K562 (cell line): Measurements from ENCODE around the gene ULK1. TPM values are rescaled to one million over a fixed set of nuclear protein-coding genes. Genes with fewer than 3 reads are reported as not detected.

Experiments used
- ASH1L ChIP-seq: fragments of 450-650 bp; IDR thresholded peaks from 2 replicates; pipeline ENCODE4 v1.6.1; 2018; ENCODE audit warnings: borderline replicate concordance, mild to moderate bottlenecking, low read depth; ENCODE audit not compliant: partially characterized antibody
- BCOR ChIP-seq: fragments of 450-650 bp; IDR thresholded peaks from 2 replicates; pipeline ENCODE4 v1.6.1; 2016
- CBFA2T2 ChIP-seq: fragments of 450-650 bp; conservative IDR thresholded peaks from 2 replicates; pipeline ENCODE4 v1.6.1; 2017; ENCODE audit warnings: mild to moderate bottlenecking
- CBFB ChIP-seq: sonication (generic); formaldehyde crosslinking; IDR thresholded peaks from 2 replicates; pipeline ENCODE4 v1.4.0; 2020; ENCODE audit warnings: mild to moderate bottlenecking, missing genetic modification reagents
- CHD2 ChIP-seq: IDR thresholded peaks from 2 replicates; pipeline ENCODE4 v1.6.1; 2011; ENCODE audit warnings: low read depth, low read length
- CREBBP ChIP-seq: IDR thresholded peaks from one replicate; pipeline ENCODE4 v1.6.1; 2012; ENCODE audit warnings: low read depth, mild to moderate bottlenecking, control low read depth, inconsistent platforms, low read length
- HMG20B ChIP-seq: fragments of 250-450 bp; sonication (Bioruptor Pico); IDR thresholded peaks from 2 replicates; pipeline ENCODE4 v1.5.0; 2021; ENCODE audit warnings: mild to moderate bottlenecking
- NFXL1 ChIP-seq: fragments of 450-650 bp; formaldehyde crosslinking; IDR thresholded peaks from 2 replicates; pipeline ENCODE4 v1.4.0; 2021; ENCODE audit warnings: mild to moderate bottlenecking
- NR2C2 ChIP-seq, 2 experiments: fragments of 200-800 bp in 1 of 2; sonication (Bioruptor generic) in 1 of 2; sonication (generic) in 1 of 2; formaldehyde crosslinking in 1 of 2; IDR thresholded peaks; 2 replicates each; pipeline versions ENCODE4 v1.6.1 to v1.8.0; 2016 to 2022; ENCODE audit warnings: mild to moderate bottlenecking in 1 of 2, missing compliant biosample characterization in 1 of 2, missing genetic modification characterization in 1 of 2, missing genetic modification reagents in 1 of 2
- PHTF2 ChIP-seq: fragments of 250-450 bp; sonication (Bioruptor Pico); IDR thresholded peaks from 2 replicates; pipeline ENCODE4 v1.5.0; 2021; ENCODE audit warnings: mild to moderate bottlenecking
- RHOXF2B ChIP-seq: fragments of 250-450 bp; sonication (Bioruptor Pico); conservative IDR thresholded peaks from 2 replicates; pipeline ENCODE4 v1.5.1; 2021
- SAFB ChIP-seq: fragments of 200-400 bp; formaldehyde crosslinking; IDR thresholded peaks from 2 replicates; pipeline ENCODE4 v1.6.1; 2017; ENCODE audit warnings: low read depth, low read length, borderline replicate concordance
- SRSF9 ChIP-seq: fragments of 200-400 bp; formaldehyde crosslinking; IDR thresholded peaks from 2 replicates; pipeline ENCODE4 v1.6.1; 2017; ENCODE audit warnings: low read depth, low read length, borderline replicate concordance
- TFAM ChIP-seq: fragments of 250-450 bp; sonication (Bioruptor Pico); conservative IDR thresholded peaks from 2 replicates; pipeline ENCODE4 v1.5.0; 2021; ENCODE audit warnings: mild to moderate bottlenecking, moderate library complexity
- ZC3H8 ChIP-seq: fragments of 450-650 bp; IDR thresholded peaks from 2 replicates; pipeline ENCODE4 v1.6.1; 2017
- polyA plus RNA-seq, 8 experiments: library from polyadenylated mRNA; depleted of rRNA in 4 of 8; stranded (reverse) in 5 of 8; unstranded in 3 of 8; fragments of >200 nt; fragmentation: Nextera tagmentation in 2 of 8; fragmentation: Illumina TruSeq in 1 of 8; extraction: Ambion mirVana in 2 of 8; extraction: Trizol in 1 of 8; gene quantifications; 2 replicates each; pipeline versions ENCODE4 v1.2.1 to v1.2.3, GENCODE V29; 2011 to 2014; ENCODE audit warnings: inconsistent platforms in 1 of 8, missing spikeins in 1 of 8
- total RNA-seq, 7 experiments: library from RNA; depleted of rRNA in 6 of 7; stranded (reverse); fragments of >200 nt in 6 of 7; fragmentation: Illumina TruSeq in 2 of 7; extraction: Trizol in 2 of 7; gene quantifications; 2 replicates each; pipeline versions ENCODE4 v1.2.1 to v1.2.3, GENCODE V29; 2011 to 2021; ENCODE audit warnings: low replicate concordance in 1 of 7
- TF ChIP-seq, protein P1 (sequence below): sonication (generic); formaldehyde crosslinking; IDR thresholded peaks from 2 replicates; pipeline ENCODE4 v1.8.1; 2023; ENCODE audit warnings: mild to moderate bottlenecking, missing genetic modification reagents
- TF ChIP-seq, protein P2 (sequence below): fragments of 450-650 bp; IDR thresholded peaks from 2 replicates; pipeline ENCODE4 v1.6.1; 2017; ENCODE audit warnings: antibody characterized with exemption
- TF ChIP-seq, protein P3 (sequence below): fragments of 450-650 bp; formaldehyde crosslinking; IDR thresholded peaks from 2 replicates; pipeline ENCODE4 v1.4.0; 2020; ENCODE audit warnings: mild to moderate bottlenecking, moderate library complexity
- TF ChIP-seq, protein P4 (sequence below): fragments of 250-450 bp; sonication (Bioruptor Pico); IDR thresholded peaks from 2 replicates; pipeline ENCODE4 v1.8.0; 2021; ENCODE audit warnings: mild to moderate bottlenecking, moderate library complexity
- TF ChIP-seq, protein P5 (sequence below): fragments of 250-450 bp; sonication (Bioruptor Pico); IDR thresholded peaks from 2 replicates; pipeline ENCODE4 v1.8.0; 2022; ENCODE audit warnings: inconsistent platforms, mild to moderate bottlenecking, moderate library complexity, borderline replicate concordance

The ULK1 gene
- total and polyA plus RNA-seq, 9 of the 15 experiments (the other 6 are each of a cell fraction or from before 2014, with no cell fraction given), result 0.15 to 29.4 (median 2.5) TPM

DNA sequence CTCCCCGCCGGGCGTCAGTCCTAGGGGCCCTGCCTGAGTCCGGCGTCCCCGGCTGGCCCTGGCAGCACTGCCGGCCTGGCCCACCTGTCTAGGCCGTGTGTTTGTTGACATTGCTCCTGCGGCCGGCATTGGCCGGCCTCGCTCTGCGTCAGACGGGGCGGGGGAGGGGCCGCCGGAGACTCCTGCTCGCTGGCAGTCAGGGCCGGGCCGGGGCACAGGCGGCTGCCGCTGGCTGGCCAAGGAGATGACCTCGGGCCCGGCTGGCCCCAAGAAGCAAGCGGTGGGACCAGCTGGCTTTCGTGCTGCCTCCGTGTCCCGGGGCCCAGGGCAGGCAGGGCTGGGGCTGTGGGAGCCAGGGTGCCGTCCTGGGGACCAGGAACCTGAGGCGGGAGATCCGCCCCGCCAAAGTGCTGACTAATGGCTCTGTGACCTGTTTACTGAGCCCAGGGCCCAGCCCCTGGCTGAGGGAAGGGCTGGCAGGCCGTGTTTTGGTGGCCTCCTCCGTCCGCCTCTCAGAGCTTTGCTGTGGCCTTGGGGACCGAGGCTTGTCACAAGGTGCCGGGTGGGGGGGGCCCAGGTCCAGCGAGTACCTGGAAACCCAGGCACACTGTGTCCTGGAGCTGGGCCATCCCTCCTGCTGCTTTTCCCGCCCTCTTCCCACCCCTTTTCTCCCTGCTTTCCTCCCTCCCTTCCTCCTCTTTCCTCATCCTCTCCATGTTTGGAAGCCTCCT is 1.8 kb downstream of the ULK1 start (continued):
- TF ChIP-seq, protein P1, sequence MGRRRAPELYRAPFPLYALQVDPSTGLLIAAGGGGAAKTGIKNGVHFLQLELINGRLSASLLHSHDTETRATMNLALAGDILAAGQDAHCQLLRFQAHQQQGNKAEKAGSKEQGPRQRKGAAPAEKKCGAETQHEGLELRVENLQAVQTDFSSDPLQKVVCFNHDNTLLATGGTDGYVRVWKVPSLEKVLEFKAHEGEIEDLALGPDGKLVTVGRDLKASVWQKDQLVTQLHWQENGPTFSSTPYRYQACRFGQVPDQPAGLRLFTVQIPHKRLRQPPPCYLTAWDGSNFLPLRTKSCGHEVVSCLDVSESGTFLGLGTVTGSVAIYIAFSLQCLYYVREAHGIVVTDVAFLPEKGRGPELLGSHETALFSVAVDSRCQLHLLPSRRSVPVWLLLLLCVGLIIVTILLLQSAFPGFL (CRISPR knock-in tag), result no peak
- TF ChIP-seq BCOR (peak; percentile 20; the same call in 1 of the 2 replicates), RHOXF2B (no peak), ASH1L (no peak), SRSF9 (no peak), SAFB (no peak), NFXL1 (CRISPR knock-in tag) (no peak), HMG20B (no peak), CREBBP (no peak), NR2C2 (CRISPR knock-in tag; IDR thresholded peaks at IDR 0.05) (0 out of 2 replicates have a peak, but pooled peaks have one; percentile 49), NR2C2 (tag; IDR thresholded peaks at IDR 0.05) (peak; percentile 72), PHTF2 (CRISPR knock-in tag) (no peak), CBFB (CRISPR knock-in tag) (no peak), CBFA2T2 (no peak), TFAM (CRISPR knock-in tag) (no peak), CHD2 (peak; percentile 23; the same call in 1 of the 2 replicates), ZC3H8 (no peak)
- TF ChIP-seq, protein P2, sequence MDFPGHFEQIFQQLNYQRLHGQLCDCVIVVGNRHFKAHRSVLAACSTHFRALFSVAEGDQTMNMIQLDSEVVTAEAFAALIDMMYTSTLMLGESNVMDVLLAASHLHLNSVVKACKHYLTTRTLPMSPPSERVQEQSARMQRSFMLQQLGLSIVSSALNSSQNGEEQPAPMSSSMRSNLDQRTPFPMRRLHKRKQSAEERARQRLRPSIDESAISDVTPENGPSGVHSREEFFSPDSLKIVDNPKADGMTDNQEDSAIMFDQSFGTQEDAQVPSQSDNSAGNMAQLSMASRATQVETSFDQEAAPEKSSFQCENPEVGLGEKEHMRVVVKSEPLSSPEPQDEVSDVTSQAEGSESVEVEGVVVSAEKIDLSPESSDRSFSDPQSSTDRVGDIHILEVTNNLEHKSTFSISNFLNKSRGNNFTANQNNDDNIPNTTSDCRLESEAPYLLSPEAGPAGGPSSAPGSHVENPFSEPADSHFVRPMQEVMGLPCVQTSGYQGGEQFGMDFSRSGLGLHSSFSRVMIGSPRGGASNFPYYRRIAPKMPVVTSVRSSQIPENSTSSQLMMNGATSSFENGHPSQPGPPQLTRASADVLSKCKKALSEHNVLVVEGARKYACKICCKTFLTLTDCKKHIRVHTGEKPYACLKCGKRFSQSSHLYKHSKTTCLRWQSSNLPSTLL, result no peak
- TF ChIP-seq, protein P3, sequence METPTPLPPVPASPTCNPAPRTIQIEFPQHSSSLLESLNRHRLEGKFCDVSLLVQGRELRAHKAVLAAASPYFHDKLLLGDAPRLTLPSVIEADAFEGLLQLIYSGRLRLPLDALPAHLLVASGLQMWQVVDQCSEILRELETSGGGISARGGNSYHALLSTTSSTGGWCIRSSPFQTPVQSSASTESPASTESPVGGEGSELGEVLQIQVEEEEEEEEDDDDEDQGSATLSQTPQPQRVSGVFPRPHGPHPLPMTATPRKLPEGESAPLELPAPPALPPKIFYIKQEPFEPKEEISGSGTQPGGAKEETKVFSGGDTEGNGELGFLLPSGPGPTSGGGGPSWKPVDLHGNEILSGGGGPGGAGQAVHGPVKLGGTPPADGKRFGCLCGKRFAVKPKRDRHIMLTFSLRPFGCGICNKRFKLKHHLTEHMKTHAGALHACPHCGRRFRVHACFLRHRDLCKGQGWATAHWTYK, result no peak
- TF ChIP-seq, protein P4, sequence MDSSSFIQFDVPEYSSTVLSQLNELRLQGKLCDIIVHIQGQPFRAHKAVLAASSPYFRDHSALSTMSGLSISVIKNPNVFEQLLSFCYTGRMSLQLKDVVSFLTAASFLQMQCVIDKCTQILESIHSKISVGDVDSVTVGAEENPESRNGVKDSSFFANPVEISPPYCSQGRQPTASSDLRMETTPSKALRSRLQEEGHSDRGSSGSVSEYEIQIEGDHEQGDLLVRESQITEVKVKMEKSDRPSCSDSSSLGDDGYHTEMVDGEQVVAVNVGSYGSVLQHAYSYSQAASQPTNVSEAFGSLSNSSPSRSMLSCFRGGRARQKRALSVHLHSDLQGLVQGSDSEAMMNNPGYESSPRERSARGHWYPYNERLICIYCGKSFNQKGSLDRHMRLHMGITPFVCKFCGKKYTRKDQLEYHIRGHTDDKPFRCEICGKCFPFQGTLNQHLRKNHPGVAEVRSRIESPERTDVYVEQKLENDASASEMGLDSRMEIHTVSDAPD (CRISPR knock-in tag), result no peak
- TF ChIP-seq, protein P5, sequence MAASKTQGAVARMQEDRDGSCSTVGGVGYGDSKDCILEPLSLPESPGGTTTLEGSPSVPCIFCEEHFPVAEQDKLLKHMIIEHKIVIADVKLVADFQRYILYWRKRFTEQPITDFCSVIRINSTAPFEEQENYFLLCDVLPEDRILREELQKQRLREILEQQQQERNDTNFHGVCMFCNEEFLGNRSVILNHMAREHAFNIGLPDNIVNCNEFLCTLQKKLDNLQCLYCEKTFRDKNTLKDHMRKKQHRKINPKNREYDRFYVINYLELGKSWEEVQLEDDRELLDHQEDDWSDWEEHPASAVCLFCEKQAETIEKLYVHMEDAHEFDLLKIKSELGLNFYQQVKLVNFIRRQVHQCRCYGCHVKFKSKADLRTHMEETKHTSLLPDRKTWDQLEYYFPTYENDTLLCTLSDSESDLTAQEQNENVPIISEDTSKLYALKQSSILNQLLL (CRISPR knock-in tag), result no peak
